Measurements from ENCODE around the gene CREBRF. TPM values are rescaled to one million over a fixed set of nuclear protein-coding genes. Genes with fewer than 3 reads are reported as not detected.

Gene CREBRF
- polyA plus RNA-seq, 3 donors, result 23.1 to 27.6 (median 23.6) TPM

DNA sequence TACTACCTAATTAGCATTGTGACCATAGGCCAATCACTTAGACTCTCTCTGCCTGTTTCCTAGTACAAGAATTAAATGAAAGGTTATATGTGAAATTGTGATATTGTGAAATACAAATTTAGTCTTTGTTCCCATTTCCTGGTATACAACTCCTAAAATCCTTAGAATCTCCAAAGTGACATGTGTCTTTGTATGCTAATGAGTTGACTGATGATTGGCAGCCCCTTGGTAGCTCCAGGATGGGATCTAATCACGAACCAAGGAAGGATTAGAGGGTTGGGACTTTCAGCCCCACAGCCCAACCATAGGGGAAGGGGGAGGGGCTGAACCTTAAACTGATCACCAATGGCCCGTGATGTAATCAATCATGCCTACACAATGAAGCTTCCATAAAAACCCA, 41.0 kb upstream of the CREBRF start:
- peaks cover 8 to 23% of the 10 kb centered on the region in 2 donors for H3K36me3 Mint-ChIP-seq
- peaks cover 0 to 2% (median 0%) of the 10 kb centered on the region in 7 donors for H3K9me3 Mint-ChIP-seq
- peak overlapping the region; percentile 38 to 89 (median 86) for H3K27ac Mint-ChIP-seq
- Histone ChIP-seq H3K9me3 (replicated peaks in 1 of 2; ENCODE audit: control insufficient read depth in 1 of 2, insufficient read depth in 1 of 2, low read length in 2 of 2) (no peaks in the 10 kb centered on the region), H3K27ac (ENCODE audit: low read depth in 1 of 2, low read length in 2 of 2) (peak overlapping the region; percentile 41 to 92), H3K9ac (ENCODE audit: insufficient read depth, low read length, poor library complexity, severe bottlenecking) (peak overlapping the region; percentile 43), H3K27me3 (ENCODE audit: control insufficient read depth in 2 of 2, insufficient read depth in 2 of 2, low read length in 2 of 2) (no peaks in the 10 kb centered on the region), H2AFZ (ENCODE audit: insufficient read depth, low read depth, low read length, poor library complexity, severe bottlenecking) (no peak overlapping the region), H4K20me1 (ENCODE audit: insufficient read depth, low read length) (peaks cover 83% of the 10 kb centered on the region), H3K4me3 (replicated peaks in 1 of 3; ENCODE audit: low read depth in 2 of 3, low read length in 3 of 3) (peak overlapping the region in 2 of 3 experiments; percentile 34 to 54), H3K36me3 (replicated peaks in 1 of 2; ENCODE audit: control insufficient read depth in 1 of 2, insufficient read depth in 2 of 2, low read length in 2 of 2) (peaks cover 2 to 7% of the 10 kb centered on the region in 2 donors), H3K79me2 (ENCODE audit: insufficient read depth, low read length) (peaks cover 100% of the 10 kb centered on the region), H3K4me1 (ENCODE audit: control insufficient read depth in 1 of 2, insufficient read depth in 2 of 2, low read length in 2 of 2) (peaks cover 88 to 94% of the 10 kb centered on the region in 2 donors), H3K4me2 (replicated peaks; ENCODE audit: extremely low read depth, low read length, poor library complexity, severe bottlenecking) (peak overlapping the region; percentile 72)
- TF ChIP-seq, protein P1, sequence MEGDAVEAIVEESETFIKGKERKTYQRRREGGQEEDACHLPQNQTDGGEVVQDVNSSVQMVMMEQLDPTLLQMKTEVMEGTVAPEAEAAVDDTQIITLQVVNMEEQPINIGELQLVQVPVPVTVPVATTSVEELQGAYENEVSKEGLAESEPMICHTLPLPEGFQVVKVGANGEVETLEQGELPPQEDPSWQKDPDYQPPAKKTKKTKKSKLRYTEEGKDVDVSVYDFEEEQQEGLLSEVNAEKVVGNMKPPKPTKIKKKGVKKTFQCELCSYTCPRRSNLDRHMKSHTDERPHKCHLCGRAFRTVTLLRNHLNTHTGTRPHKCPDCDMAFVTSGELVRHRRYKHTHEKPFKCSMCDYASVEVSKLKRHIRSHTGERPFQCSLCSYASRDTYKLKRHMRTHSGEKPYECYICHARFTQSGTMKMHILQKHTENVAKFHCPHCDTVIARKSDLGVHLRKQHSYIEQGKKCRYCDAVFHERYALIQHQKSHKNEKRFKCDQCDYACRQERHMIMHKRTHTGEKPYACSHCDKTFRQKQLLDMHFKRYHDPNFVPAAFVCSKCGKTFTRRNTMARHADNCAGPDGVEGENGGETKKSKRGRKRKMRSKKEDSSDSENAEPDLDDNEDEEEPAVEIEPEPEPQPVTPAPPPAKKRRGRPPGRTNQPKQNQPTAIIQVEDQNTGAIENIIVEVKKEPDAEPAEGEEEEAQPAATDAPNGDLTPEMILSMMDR (IDR thresholded peaks at IDR 0.05), result no peak
- no CpG with 5 or more reads among the region's 2 CpGs for WGBS (ENCODE audit: insufficient coverage)
- DNase-seq, result no peak
- H3K4me1 Mint-ChIP-seq, result peaks cover 91% of the 10 kb centered on the region
- H3K27me3 Mint-ChIP-seq (ENCODE audit: low read depth in 3 of 3), result no peaks in the 10 kb centered on the region
- intact Hi-C loops (cut with micrococcal nuclease), result no loop called here
- peak overlapping the region in 1 of 2 donors; percentile 34 for H3K4me3 Mint-ChIP-seq

DNA sequence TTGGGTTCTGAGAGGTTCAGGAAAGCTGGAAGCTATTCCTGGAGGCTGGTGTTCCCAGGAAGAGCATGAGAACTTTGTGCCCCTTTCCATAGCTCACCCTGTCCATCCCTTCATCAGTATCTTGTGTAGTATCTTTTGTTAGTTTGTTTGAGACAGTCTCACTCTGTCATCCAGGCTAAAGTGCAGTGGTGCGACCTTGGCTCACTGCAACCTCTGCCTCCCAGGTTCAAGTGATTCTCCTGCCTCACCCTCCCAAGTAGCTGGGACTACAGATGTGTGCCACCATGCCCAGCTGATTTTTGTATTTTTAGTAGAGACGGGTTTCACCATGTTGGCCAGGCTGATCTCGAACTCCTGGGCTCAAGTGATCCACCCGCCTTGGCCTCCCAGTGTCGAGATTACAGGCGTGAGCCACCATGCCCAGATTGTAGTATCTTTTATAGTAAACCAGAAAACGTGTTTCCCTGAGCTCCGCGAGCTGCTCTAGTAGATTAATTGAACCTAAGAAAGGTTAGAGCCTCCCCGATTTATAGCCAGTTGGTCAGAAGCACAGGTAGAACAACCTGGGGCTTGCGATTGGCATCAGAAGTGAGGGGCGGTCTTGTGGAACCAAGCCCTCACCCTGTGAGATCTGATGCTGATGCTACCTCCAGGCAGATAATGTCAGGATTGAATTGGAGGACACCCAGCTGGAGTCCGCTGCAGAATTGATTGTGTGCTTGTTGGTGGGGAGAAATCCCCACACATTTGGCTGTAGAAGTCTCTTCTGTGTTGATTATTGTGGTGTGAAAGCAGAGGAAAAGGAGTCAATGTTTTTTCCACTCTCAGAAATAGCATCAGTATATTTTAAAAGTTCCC, 40.3 kb upstream of the CREBRF start:
- peaks cover 82 to 88% of the 10 kb centered on the region in 2 donors for H3K4me1 ChIP-seq (ENCODE audit: control insufficient read depth in 1 of 2, insufficient read depth in 2 of 2, low read length in 2 of 2)
- H3K4me3 ChIP-seq (replicated peaks in 1 of 3; ENCODE audit: low read depth in 2 of 3, low read length in 3 of 3), result peak overlapping the region in 1 of 3 experiments; percentile 54
- peak overlapping the region; percentile 72 for H3K4me2 ChIP-seq (replicated peaks; ENCODE audit: extremely low read depth, low read length, poor library complexity, severe bottlenecking)
- H3K27ac ChIP-seq (ENCODE audit: low read depth in 1 of 2, low read length in 2 of 2), result peak overlapping the region; percentile 41 to 92
- H3K27ac Mint-ChIP-seq, result peak overlapping the region; percentile 38 to 89 (median 86)
- WGBS (ENCODE audit: insufficient coverage), result 94% methylated on average over 9 of the region's 13 CpGs
- peaks cover 14 to 25% of the 10 kb centered on the region in 2 donors for H3K36me3 Mint-ChIP-seq
- peaks cover 83% of the 10 kb centered on the region for H4K20me1 ChIP-seq (ENCODE audit: insufficient read depth, low read length)
- DNase-seq, result no peak
- H3K79me2 ChIP-seq (ENCODE audit: insufficient read depth, low read length), result peaks cover 100% of the 10 kb centered on the region
- H3K27me3 ChIP-seq (ENCODE audit: control insufficient read depth in 2 of 2, insufficient read depth in 2 of 2, low read length in 2 of 2), result no peaks in the 10 kb centered on the region
- H2AFZ ChIP-seq (ENCODE audit: insufficient read depth, low read depth, low read length, poor library complexity, severe bottlenecking), result no peak overlapping the region
- no peak overlapping the region for H3K4me3 Mint-ChIP-seq
- H3K4me1 Mint-ChIP-seq, result peaks cover 84% of the 10 kb centered on the region
- peaks cover 0 to 2% (median 0%) of the 10 kb centered on the region in 7 donors for H3K9me3 Mint-ChIP-seq
- H3K36me3 ChIP-seq (replicated peaks in 1 of 2; ENCODE audit: control insufficient read depth in 1 of 2, insufficient read depth in 2 of 2, low read length in 2 of 2), result peaks cover 8 to 13% of the 10 kb centered on the region in 2 donors
- intact Hi-C loops (cut with micrococcal nuclease), result no loop called here
- TF ChIP-seq, protein P1 (IDR thresholded peaks at IDR 0.05), result no peak
- no peak overlapping the region for H3K9ac ChIP-seq (ENCODE audit: insufficient read depth, low read length, poor library complexity, severe bottlenecking)
- H3K27me3 Mint-ChIP-seq (ENCODE audit: low read depth in 3 of 3), result no peaks in the 10 kb centered on the region
- no peaks in the 10 kb centered on the region for H3K9me3 ChIP-seq (replicated peaks in 1 of 2; ENCODE audit: control insufficient read depth in 1 of 2, insufficient read depth in 1 of 2, low read length in 2 of 2)

All from CD14-positive monocyte (primary cell).